RPMI7951 (cell line): Measurements from ENCODE around the gene ELF3. TPM values are rescaled to one million over a fixed set of nuclear protein-coding genes. Genes with fewer than 3 reads are reported as not detected.
"Not testable (repeated sequence)": the region's sequence is repeated elsewhere in the genome, so short reads cannot be mapped to it uniquely, and the experiment has no call there.

Source experiments
- DNase-seq: peaks from one replicate; pipeline ENCODE4 v3.0.0-alpha.2; 2012; ENCODE audit warnings: low read depth
- total RNA-seq: library from RNA; depleted of rRNA; stranded (reverse); fragments of >200 nt; shearing (Covaris generic); gene quantifications from 2 replicates; pipeline ENCODE4 v1.2.3, GENCODE V29; 2014

Gene ELF3
- total RNA-seq, 1 experiment from 2014 or later = not detected

DNA sequence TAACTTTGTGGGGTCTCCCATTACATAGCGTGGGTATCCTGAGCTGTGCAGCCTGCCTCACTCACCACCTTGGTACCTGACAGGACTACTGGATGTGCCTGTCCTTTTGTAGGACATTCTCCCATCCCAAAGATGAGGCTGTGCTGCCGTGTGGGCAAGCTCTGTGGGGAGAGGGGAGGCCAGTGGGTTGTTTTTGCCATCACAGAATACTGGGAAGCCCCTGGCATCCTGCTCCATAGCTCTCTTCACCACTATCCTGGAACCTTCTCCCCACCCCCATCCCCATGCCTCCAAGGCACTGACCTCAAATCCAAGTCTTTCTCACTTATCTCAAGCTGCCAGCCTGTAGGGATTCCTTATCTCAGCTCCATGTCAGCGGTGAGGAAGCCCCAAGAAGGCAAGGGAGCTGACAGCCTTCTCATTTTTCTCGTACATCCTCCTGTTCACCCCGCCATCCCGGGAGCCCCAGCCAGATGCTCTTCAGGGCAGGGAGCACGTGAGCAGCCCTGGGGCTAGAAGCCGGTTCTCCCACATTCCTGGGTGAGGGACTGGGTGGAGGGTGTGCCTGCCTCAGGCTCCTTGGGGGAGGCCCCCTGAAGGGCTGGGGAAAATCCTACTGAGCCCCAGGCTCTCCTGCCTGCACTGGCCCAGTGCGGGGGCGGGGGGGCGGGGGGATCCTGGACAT, 2.4 kb upstream of the ELF3 start:
- peak; percentile 38 for DNase-seq

- DNase-seq = peak; percentile 61
Observed at GRCh38 chr1:202009326-202010179, 834 bp upstream of the ELF3 start.

GRCh38 chr1:202011994-202012393, 1.6 kb downstream of the ELF3 start:
- no peak for DNase-seq

DNA sequence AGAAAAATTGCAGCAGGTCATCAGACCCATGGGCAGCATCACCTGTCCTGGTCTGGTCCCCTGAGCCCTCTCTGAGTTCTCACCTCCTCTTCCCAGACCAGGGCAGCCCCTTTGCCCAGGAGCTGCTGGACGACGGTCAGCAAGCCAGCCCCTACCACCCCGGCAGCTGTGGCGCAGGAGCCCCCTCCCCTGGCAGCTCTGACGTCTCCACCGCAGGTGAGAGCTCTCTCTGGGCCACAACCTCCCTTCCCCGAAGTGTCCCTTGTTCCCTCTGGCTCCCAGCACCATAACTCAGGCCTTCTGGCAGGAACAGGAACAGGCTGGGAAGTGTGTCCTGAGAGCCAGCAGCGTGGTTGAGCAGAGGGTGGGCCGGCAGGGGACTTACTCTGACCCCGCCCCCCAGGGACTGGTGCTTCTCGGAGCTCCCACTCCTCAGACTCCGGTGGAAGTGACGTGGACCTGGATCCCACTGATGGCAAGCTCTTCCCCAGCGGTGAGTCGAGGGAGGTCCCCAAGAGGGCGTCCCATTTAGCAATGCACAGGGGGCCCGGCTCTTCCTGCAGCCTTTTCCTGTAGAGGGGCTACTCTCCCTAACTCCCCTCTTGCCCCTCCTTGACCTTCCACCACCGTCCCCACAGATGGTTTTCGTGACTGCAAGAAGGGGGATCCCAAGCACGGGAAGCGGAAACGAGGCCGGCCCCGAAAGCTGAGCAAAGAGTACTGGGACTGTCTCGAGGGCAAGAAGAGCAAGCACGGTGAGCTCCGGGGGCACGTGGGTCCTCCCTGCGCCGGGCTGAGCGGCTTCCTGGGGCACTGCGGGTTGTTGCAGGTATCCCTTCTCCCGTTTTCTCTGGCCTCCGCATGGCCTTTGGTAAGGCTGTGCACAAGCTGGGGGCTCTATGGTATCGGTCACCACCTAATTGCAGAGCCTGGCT, 2.4 kb downstream of the ELF3 start:
- no peak for DNase-seq

- DNase-seq = no peak
Observed at GRCh38 chr1:202013603-202014002, 3.2 kb downstream of the ELF3 start.

- no peak for DNase-seq
Observed at GRCh38 chr1:202014060-202014459, 3.7 kb downstream of the ELF3 start.

GRCh38 chr1:202014915-202015661, 4.7 kb downstream of the ELF3 start:
- no peak for DNase-seq

- no peak for DNase-seq
Observed at GRCh38 chr1:202015662-202015937, 5.2 kb downstream of the ELF3 start.

DNA sequence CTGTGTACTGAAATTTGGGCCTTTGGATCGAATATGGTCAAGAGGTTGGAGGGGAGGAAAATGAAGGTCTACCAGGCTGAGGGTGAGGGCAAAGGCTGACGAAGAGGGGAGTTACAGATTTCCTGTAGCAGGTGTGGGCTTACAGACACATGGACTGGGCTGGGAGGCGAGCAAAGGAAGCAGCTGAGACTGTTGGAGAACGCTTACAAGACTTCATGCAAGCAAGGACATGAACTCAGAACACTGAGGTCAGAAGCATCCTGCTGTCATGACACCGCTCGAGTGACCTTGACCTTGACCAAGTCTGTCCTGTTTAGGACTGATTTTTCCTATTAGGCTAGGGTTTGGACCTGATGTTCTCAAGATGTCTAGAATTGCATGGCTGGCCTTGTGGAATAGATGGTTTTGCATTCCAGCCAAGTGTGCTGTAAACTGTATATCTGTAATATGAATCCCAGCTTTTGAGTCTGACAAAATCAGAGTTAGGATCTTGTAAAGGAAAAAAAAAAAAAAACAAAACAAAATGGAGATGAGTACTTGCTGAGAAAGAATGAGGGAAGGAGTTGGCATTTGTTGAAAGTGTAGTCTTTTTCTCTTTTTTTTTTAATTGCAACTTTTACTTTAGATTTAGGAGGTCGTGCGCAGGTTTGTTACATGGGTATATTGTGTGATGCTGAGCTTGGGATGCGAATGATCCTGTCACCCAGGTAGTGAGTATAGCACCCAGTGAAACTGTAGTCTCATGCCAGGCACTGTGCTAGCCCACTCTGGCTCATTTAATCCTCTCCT, 5.8 kb downstream of the ELF3 start:
- no peak for DNase-seq

DNA sequence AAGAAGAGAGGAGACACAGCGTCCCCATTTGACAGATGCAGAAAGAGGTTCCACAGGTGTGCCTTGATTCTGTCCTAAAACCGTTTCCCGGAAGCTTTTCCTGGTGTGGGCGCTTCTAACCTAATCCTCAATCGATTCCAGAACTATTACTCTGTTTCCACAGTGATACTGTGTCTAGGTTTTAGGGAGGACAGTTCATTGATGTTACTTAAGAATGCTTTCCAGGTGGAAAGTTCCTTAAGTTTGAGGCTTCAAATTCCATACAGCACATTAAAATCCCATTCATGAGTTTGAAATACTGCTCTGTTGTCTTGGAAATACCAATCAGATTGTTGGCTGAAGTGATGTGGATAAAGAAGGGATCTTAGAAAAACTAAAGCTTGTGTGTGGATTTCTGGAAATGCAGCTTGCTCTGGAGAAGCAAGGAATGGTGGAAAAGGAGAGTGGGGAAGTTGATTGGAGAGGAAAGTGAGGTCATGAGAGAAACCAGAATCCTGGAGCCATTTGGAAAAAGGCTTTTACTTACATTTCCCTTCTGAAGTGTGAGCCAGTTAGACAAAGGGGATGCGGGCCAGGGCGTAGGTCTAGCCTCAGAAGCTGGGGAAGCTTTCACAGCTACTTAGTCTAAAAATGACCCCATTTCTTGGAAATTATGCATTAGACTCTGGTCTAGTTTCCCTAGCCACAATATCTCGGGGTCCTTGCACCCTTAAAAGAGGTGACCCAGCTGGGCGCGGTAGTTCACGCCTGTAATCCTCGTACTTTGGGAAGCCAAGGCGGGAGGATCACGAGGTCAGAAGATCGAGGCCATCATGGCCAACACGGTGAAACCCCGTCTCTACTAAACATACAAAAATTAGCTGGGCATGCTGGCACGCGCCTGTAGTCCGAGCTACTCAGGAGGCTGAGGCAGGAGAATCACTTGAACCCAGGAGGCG, 6.7 kb downstream of the ELF3 start:
- DNase-seq = no peak

DNA sequence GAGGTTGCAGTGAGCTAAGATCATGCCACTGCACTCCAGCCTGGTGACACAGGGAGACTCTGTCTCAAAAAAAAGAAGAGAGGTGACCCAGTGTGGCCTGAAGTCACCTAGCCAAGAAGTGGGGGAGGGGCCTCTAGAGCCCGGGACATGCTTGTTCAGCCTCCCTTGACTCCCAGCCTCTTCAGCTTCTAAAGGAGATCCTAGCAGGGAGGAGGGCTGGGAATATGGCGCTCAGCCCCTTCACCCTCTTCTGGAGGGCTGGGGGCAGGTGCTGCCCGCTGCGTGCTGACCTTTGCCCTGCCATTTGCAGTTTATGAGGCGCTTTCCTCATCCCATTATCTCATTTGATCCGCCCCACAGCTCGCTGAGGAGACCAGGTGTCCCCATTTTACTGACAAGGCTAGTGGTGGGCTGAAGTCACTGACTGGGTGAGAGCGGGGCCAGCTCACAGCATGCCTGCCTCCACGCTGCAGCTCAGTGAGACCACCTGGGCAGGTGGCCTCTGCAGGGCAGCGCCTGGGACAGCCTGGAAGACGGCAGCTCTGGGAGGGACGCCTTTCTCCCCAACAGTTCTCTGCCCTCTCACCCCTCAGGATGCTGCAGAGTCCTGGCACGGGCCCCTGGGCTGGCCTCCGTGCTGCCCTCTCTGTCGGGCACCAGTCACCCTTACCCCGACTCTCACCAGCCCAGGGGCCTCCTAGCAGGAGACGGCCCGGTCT, 7.5 kb downstream of the ELF3 start:
- DNase-seq = no peak

- DNase-seq = no peak
Observed at GRCh38 chr1:202018468-202019234, 8.3 kb downstream of the ELF3 start.

DNA sequence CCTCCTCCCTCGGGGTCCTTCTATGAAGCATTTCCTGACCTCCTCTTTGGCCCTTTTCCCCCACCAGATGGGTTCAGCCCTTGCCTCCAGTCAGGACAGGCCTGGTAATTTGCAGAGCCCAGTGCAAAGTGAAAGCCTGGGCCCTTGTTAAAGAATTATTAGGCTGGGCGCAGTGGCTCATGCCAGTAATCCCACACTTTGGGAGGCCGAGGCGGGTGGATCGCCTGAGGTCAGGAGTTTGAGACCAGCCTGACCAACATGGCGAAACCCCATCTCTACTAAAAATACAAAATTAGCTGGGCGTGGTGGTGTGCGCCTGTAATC, 8.8 kb downstream of the ELF3 start:
- not testable (repeated sequence) for DNase-seq

GRCh38 chr1:202023001-202023433, 12.6 kb downstream of the ELF3 start:
- DNase-seq = no peak

GRCh38 chr1:202029171-202029665, 18.8 kb downstream of the ELF3 start:
- peak; percentile 76 for DNase-seq

DNA sequence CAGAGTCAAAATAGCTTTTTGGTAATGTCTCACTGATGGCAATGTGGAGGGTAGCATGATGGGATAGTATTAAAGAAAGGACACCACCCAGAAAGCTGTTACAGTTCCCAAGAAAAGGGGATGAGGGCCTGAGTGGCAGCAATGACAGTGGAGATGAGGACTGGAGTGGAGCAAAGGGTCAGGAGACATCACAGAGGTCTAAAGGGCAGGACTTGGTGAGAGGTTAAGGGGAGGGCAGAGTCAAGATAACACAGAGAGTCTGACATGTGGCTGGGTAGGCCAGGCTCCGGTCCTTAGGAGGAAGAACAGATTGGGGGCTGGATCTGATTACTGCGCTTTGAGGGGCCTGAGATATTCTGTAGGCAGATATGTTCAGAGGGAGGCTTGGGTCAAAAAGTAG, 19.3 kb downstream of the ELF3 start:
- no peak for DNase-seq

DNA sequence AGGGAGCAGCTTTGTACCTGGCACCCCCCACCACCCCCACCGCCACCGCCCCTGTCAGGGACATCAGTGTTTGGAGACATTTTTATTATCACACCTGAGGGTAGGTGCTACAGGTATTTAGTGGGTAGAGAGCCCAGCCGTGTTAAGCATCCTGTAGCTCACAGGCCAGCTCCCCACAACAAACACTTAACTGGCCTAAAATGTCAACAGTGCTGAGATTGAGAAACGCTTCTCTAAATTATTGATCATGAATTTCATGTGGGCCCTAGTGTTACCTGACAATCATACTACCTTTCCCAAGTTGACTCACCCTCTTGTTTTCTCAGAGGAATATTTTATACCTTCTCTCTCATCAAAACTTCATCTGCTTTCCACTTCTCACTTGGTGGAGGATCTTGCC, 21.4 kb downstream of the ELF3 start:
- DNase-seq = no peak

- DNase-seq = no peak
Observed at GRCh38 chr1:202034149-202034682, 23.8 kb downstream of the ELF3 start.
